GM21737 (cell line): Measurements from ENCODE around the gene ZNF429.
"Not testable (repeated sequence)": the region's sequence is repeated elsewhere in the genome, so short reads cannot be mapped to it uniquely, and the experiment has no call there.

Source experiments
- ATAC-seq: cut with Tn5 transposase; IDR thresholded peaks from one replicate; pipeline ENCODE4 v1.9.1; 2021; ENCODE audit warnings: mild to moderate bottlenecking, moderate library complexity; ENCODE audit not compliant: unreplicated experiment

The ZNF429 gene

GRCh38 chr19:21512609-21513008 lies 7.2 kb downstream of the ZNF429 start:
- ATAC-seq: not testable (repeated sequence)

GRCh38 chr19:21513651-21514050 lies 8.2 kb downstream of the ZNF429 start:
- ATAC-seq: no peak

GRCh38 chr19:21519488-21519887 lies 14.1 kb downstream of the ZNF429 start:
- no peak for ATAC-seq

- ATAC-seq: no peak
Observed at GRCh38 chr19:21532904-21533303, 27.5 kb downstream of the ZNF429 start.

GRCh38 chr19:21536741-21537290 lies 31.4 kb downstream of the ZNF429 start:
- ATAC-seq: not testable (repeated sequence)

GRCh38 chr19:21559444-21559843 lies 54.0 kb downstream of the ZNF429 start:
- no peak for ATAC-seq

GRCh38 chr19:21564406-21564805 lies 59.0 kb downstream of the ZNF429 start:
- ATAC-seq: no peak

- ATAC-seq: no peak
Observed at GRCh38 chr19:21566073-21566472, 60.7 kb downstream of the ZNF429 start.

GRCh38 chr19:21567806-21568205 lies 62.4 kb downstream of the ZNF429 start:
- ATAC-seq: not testable (repeated sequence)

GRCh38 chr19:21568816-21569493 lies 63.6 kb downstream of the ZNF429 start:
- no peak for ATAC-seq

- no peak for ATAC-seq
Observed at GRCh38 chr19:21569494-21569865, 64.1 kb downstream of the ZNF429 start.

- no peak for ATAC-seq
Observed at GRCh38 chr19:21571316-21571715, 65.9 kb downstream of the ZNF429 start.

GRCh38 chr19:21574607-21575006 lies 69.2 kb downstream of the ZNF429 start:
- ATAC-seq: no peak

GRCh38 chr19:21576481-21576880 lies 71.1 kb downstream of the ZNF429 start:
- ATAC-seq: no peak

- ATAC-seq: no peak
Observed at GRCh38 chr19:21580101-21580500, 74.7 kb downstream of the ZNF429 start.

GRCh38 chr19:21580818-21581217 lies 75.4 kb downstream of the ZNF429 start:
- ATAC-seq: no peak

- ATAC-seq: no peak
Observed at GRCh38 chr19:21581646-21582240, 76.3 kb downstream of the ZNF429 start.

GRCh38 chr19:21584537-21584936 lies 79.1 kb downstream of the ZNF429 start:
- ATAC-seq: no peak

- ATAC-seq: no peak
Observed at GRCh38 chr19:21585281-21585890, 80.0 kb downstream of the ZNF429 start.

GRCh38 chr19:21586311-21587116 lies 81.1 kb downstream of the ZNF429 start:
- no peak for ATAC-seq

GRCh38 chr19:21587117-21587461 lies 81.7 kb downstream of the ZNF429 start:
- ATAC-seq: no peak
